Measurements from ENCODE around the gene WWOX. TPM values are rescaled to one million over a fixed set of nuclear protein-coding genes. Genes with fewer than 3 reads are reported as not detected.

Gene WWOX
- total and polyA plus RNA-seq, 4 experiments from 2014 or later: 10.4 to 23.1 (median 17.5) TPM

GRCh38 chr16:78395035-78395434, 295.6 kb downstream of the WWOX start:
- Mint-ChIP-seq H3K36me3 (peaks cover 9 to 13% of the 10 kb centered on the region in 2 donors), H3K9me3 (peaks cover 0 to 8% (median 0%) of the 10 kb centered on the region in 8 donors), H3K4me1 (no peaks in the 10 kb centered on the region), H3K27ac (no peak overlapping the region), H3K4me3 (no peak overlapping the region), H3K27me3 (no peaks in the 10 kb centered on the region)
- H3K36me3 ChIP-seq (ENCODE audit: insufficient read depth, low read length): no peaks in the 10 kb centered on the region
- POLR2A ChIA-PET (ENCODE audit: partially characterized antibody): no interaction called here
- CTCF ChIA-PET (ENCODE audit: partially characterized antibody): interaction anchor here (1.1 kb wide), 1 partner anchor 54 kb away, joined by 3 read pairs; no protein-coding TSS in a partner anchor
- no peaks in the 10 kb centered on the region for H3K4me1 ChIP-seq (ENCODE audit: insufficient read depth, low read length)
- no peak overlapping the region for H3K4me3 ChIP-seq (ENCODE audit: low read length in 2 of 2)
- intact Hi-C loops (cut with micrococcal nuclease): no loop called here
- no peak for DNase-seq
- H3K9me3 ChIP-seq (ENCODE audit: control insufficient read depth in 1 of 2, low read length in 2 of 2): no peaks in the 10 kb centered on the region
- H3K27me3 ChIP-seq (ENCODE audit: insufficient read depth, low read length): no peaks in the 10 kb centered on the region
- no peak overlapping the region for H3K27ac ChIP-seq (ENCODE audit: low read depth, low read length)

GRCh38 chr16:78396046-78396445, 296.6 kb downstream of the WWOX start:
- no peak for DNase-seq
- POLR2A ChIA-PET (ENCODE audit: partially characterized antibody): no interaction called here
- intact Hi-C loops (cut with micrococcal nuclease): no loop called here
- H3K27me3 Mint-ChIP-seq: no peaks in the 10 kb centered on the region
- no peaks in the 10 kb centered on the region for H3K4me1 ChIP-seq (ENCODE audit: insufficient read depth, low read length)
- peaks cover 5 to 10% of the 10 kb centered on the region in 2 donors for H3K36me3 Mint-ChIP-seq
- no peaks in the 10 kb centered on the region for H3K4me1 Mint-ChIP-seq
- peaks cover 0 to 6% (median 0%) of the 10 kb centered on the region in 8 donors for H3K9me3 Mint-ChIP-seq
- H3K27ac ChIP-seq (ENCODE audit: low read depth, low read length): no peak overlapping the region
- no peaks in the 10 kb centered on the region for H3K36me3 ChIP-seq (ENCODE audit: insufficient read depth, low read length)
- CTCF ChIA-PET (ENCODE audit: partially characterized antibody): interaction anchor here (1.1 kb wide), 1 partner anchor 55 kb away, joined by 3 read pairs; no protein-coding TSS in a partner anchor
- no peaks in the 10 kb centered on the region for H3K9me3 ChIP-seq (ENCODE audit: control insufficient read depth in 1 of 2, low read length in 2 of 2)
- H3K4me3 ChIP-seq (ENCODE audit: low read length in 2 of 2): no peak overlapping the region
- H3K4me3 Mint-ChIP-seq: no peak overlapping the region
- no peak overlapping the region for H3K27ac Mint-ChIP-seq
- H3K27me3 ChIP-seq (ENCODE audit: insufficient read depth, low read length): no peaks in the 10 kb centered on the region

- Mint-ChIP-seq H3K4me3 (no peak overlapping the region), H3K4me1 (no peaks in the 10 kb centered on the region), H3K9me3 (peaks cover 0 to 4% (median 0%) of the 10 kb centered on the region in 8 donors), H3K27me3 (no peaks in the 10 kb centered on the region), H3K27ac (no peak overlapping the region), H3K36me3 (peaks cover 4 to 10% of the 10 kb centered on the region in 2 donors)
- DNase-seq: no peak
- H3K9me3 ChIP-seq (ENCODE audit: control insufficient read depth in 1 of 2, low read length in 2 of 2): no peaks in the 10 kb centered on the region
- H3K36me3 ChIP-seq (ENCODE audit: insufficient read depth, low read length): no peaks in the 10 kb centered on the region
- intact Hi-C loops (cut with micrococcal nuclease): no loop called here
- H3K4me3 ChIP-seq (ENCODE audit: low read length in 2 of 2): no peak overlapping the region
- ChIA-PET CTCF (ENCODE audit: partially characterized antibody) (no interaction called here), POLR2A (ENCODE audit: partially characterized antibody) (no interaction called here)
- H3K27ac ChIP-seq (ENCODE audit: low read depth, low read length): no peak overlapping the region
- H3K4me1 ChIP-seq (ENCODE audit: insufficient read depth, low read length): no peaks in the 10 kb centered on the region
- H3K27me3 ChIP-seq (ENCODE audit: insufficient read depth, low read length): no peaks in the 10 kb centered on the region
These were observed 297.2 kb downstream of the WWOX start for GRCh38 chr16:78396673-78397072.

GRCh38 chr16:78399384-78399783, 299.9 kb downstream of the WWOX start:
- H3K27ac Mint-ChIP-seq: no peak overlapping the region
- intact Hi-C loops (cut with micrococcal nuclease): no loop called here
- POLR2A ChIA-PET (ENCODE audit: partially characterized antibody): no interaction called here

GRCh38 chr16:78402833-78403232, 303.4 kb downstream of the WWOX start:
- POLR2A ChIA-PET (ENCODE audit: partially characterized antibody): no interaction called here
- no peak overlapping the region for H3K27ac Mint-ChIP-seq

More at GRCh38 chr16:78399384-78399783, 299.9 kb downstream of the WWOX start:
- no peak overlapping the region for H3K27ac ChIP-seq (ENCODE audit: low read depth, low read length)
- Mint-ChIP-seq H3K4me3 (no peak overlapping the region), H3K27me3 (no peaks in the 10 kb centered on the region), H3K9me3 (peaks cover 0 to 4% (median 0%) of the 10 kb centered on the region in 8 donors), H3K36me3 (peaks cover 0 to 2% of the 10 kb centered on the region in 2 donors), H3K4me1 (peaks cover 0 to 2% (median 0%) of the 10 kb centered on the region in 4 donors)
- H3K27me3 ChIP-seq (ENCODE audit: insufficient read depth, low read length): no peaks in the 10 kb centered on the region
- no peak for DNase-seq
- H3K4me3 ChIP-seq (ENCODE audit: low read length in 2 of 2): no peak overlapping the region
- no peaks in the 10 kb centered on the region for H3K4me1 ChIP-seq (ENCODE audit: insufficient read depth, low read length)
- no peaks in the 10 kb centered on the region for H3K9me3 ChIP-seq (ENCODE audit: control insufficient read depth in 1 of 2, low read length in 2 of 2)
- CTCF ChIA-PET (ENCODE audit: partially characterized antibody): interaction anchor here (1.3 kb wide), 1 partner anchor 8 kb away, joined by 4 read pairs; no protein-coding TSS in a partner anchor
- H3K36me3 ChIP-seq (ENCODE audit: insufficient read depth, low read length): no peaks in the 10 kb centered on the region

GRCh38 chr16:78405040-78405439, 305.6 kb downstream of the WWOX start:
- H3K4me3 ChIP-seq (ENCODE audit: low read length in 2 of 2): no peak overlapping the region
- H3K27ac ChIP-seq (ENCODE audit: low read depth, low read length): no peak overlapping the region
- H3K36me3 ChIP-seq (ENCODE audit: insufficient read depth, low read length): no peaks in the 10 kb centered on the region
- no peaks in the 10 kb centered on the region for H3K9me3 ChIP-seq (ENCODE audit: control insufficient read depth in 1 of 2, low read length in 2 of 2)
- Mint-ChIP-seq H3K4me3 (no peak overlapping the region), H3K36me3 (peaks cover 6 to 23% of the 10 kb centered on the region in 2 donors), H3K27ac (no peak overlapping the region), H3K9me3 (peaks cover 0 to 13% (median 6%) of the 10 kb centered on the region in 8 donors), H3K4me1 (peaks cover 0 to 2% (median 0%) of the 10 kb centered on the region in 4 donors), H3K27me3 (no peaks in the 10 kb centered on the region)
- intact Hi-C loops (cut with micrococcal nuclease): no loop called here
- POLR2A ChIA-PET (ENCODE audit: partially characterized antibody): no interaction called here
- DNase-seq: no peak
- H3K4me1 ChIP-seq (ENCODE audit: insufficient read depth, low read length): no peaks in the 10 kb centered on the region
- CTCF ChIA-PET (ENCODE audit: partially characterized antibody): no interaction called here
- no peaks in the 10 kb centered on the region for H3K27me3 ChIP-seq (ENCODE audit: insufficient read depth, low read length)

More at GRCh38 chr16:78402833-78403232, 303.4 kb downstream of the WWOX start:
- Histone ChIP-seq H3K9me3 (ENCODE audit: control insufficient read depth in 1 of 2, low read length in 2 of 2) (no peaks in the 10 kb centered on the region), H3K27me3 (ENCODE audit: insufficient read depth, low read length) (no peaks in the 10 kb centered on the region), H3K36me3 (ENCODE audit: insufficient read depth, low read length) (no peaks in the 10 kb centered on the region), H3K4me1 (ENCODE audit: insufficient read depth, low read length) (no peaks in the 10 kb centered on the region), H3K4me3 (ENCODE audit: low read length in 2 of 2) (no peak overlapping the region), H3K27ac (ENCODE audit: low read depth, low read length) (no peak overlapping the region)
- DNase-seq: no peak
- Mint-ChIP-seq H3K4me3 (no peak overlapping the region), H3K4me1 (peaks cover 0 to 2% (median 0%) of the 10 kb centered on the region in 4 donors), H3K9me3 (peaks cover 0 to 4% (median 0%) of the 10 kb centered on the region in 8 donors), H3K27me3 (no peaks in the 10 kb centered on the region), H3K36me3 (peaks cover 0 to 7% of the 10 kb centered on the region in 2 donors)
- intact Hi-C loops (cut with micrococcal nuclease): no loop called here
- CTCF ChIA-PET (ENCODE audit: partially characterized antibody): no interaction called here

- Mint-ChIP-seq H3K27ac (no peak overlapping the region), H3K4me1 (peaks cover 0 to 2% (median 0%) of the 10 kb centered on the region in 4 donors), H3K27me3 (no peaks in the 10 kb centered on the region), H3K36me3 (peaks cover 6 to 24% of the 10 kb centered on the region in 2 donors), H3K4me3 (no peak overlapping the region), H3K9me3 (peaks cover 0 to 14% (median 11%) of the 10 kb centered on the region in 8 donors)
- intact Hi-C loops (cut with micrococcal nuclease): no loop called here
- Histone ChIP-seq H3K4me3 (ENCODE audit: low read length in 2 of 2) (no peak overlapping the region), H3K9me3 (ENCODE audit: control insufficient read depth in 1 of 2, low read length in 2 of 2) (no peaks in the 10 kb centered on the region), H3K36me3 (ENCODE audit: insufficient read depth, low read length) (no peaks in the 10 kb centered on the region), H3K27me3 (ENCODE audit: insufficient read depth, low read length) (no peaks in the 10 kb centered on the region), H3K27ac (ENCODE audit: low read depth, low read length) (no peak overlapping the region), H3K4me1 (ENCODE audit: insufficient read depth, low read length) (no peaks in the 10 kb centered on the region)
- no peak for DNase-seq
- ChIA-PET CTCF (ENCODE audit: partially characterized antibody) (no interaction called here), POLR2A (ENCODE audit: partially characterized antibody) (no interaction called here)
These were observed 306.4 kb downstream of the WWOX start for GRCh38 chr16:78405833-78406232.
